ENCODE measurements around the gene BAHD1. TPM values are rescaled to one million over a fixed set of nuclear protein-coding genes. Genes with fewer than 3 reads are reported as not detected.

BAHD1 gene
- total and polyA plus RNA-seq, 2 experiments from 2014 or later = 11.2 to 40.1 TPM

DNA sequence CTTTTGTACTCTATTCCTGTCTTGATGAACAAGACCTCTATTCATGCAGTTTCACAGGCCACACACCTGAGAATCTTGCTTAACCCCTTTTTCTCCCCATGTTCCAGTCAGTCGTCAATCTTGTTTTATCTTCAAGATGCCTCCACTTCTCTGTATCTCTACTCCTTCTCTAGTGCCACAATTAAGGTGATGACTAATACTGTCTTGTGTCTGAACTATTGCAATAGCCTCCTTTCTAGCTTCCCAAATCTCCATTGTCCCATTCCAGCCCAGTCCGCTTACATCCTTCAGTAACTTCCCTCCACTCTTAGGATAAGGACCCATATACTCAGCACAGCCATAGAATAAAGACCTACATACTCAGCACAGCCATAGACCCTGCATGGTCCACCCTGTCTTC lies 54.8 kb downstream of the BAHD1 start:
- no peak for ATAC-seq
- Histone ChIP-seq H3K27me3 (ENCODE audit: insufficient read depth) (no peaks in the 10 kb centered on the region), H3K36me3 (ENCODE audit: insufficient read depth) (no peaks in the 10 kb centered on the region), H3K9me2 (ENCODE audit: insufficient read depth) (0 out of 2 replicates have a peak, but pooled peaks cover 2% of the 10 kb centered on the region), H3K27ac (ENCODE audit: low read depth) (no peak overlapping the region), H3K4me2 (no peak overlapping the region), H3F3A (replicated peaks; ENCODE audit: low read depth) (no peaks in the 10 kb centered on the region), H2AFZ (no peak overlapping the region), H3K4me1 (ENCODE audit: insufficient read depth) (no peaks in the 10 kb centered on the region), H3K79me2 (replicated peaks; ENCODE audit: insufficient read depth) (no peaks in the 10 kb centered on the region), H4K20me1 (replicated peaks; ENCODE audit: insufficient read depth) (no peaks in the 10 kb centered on the region), H3K4me3 (no peak overlapping the region)
- H3K4me1 Mint-ChIP-seq = no peaks in the 10 kb centered on the region
- no peaks in the 10 kb centered on the region for H3K9me3 Mint-ChIP-seq
- no peak for DNase-seq (ENCODE audit: low spot score)
- peaks cover 8% of the 10 kb centered on the region for H3K27me3 Mint-ChIP-seq (ENCODE audit: insufficient read depth, low read depth, poor library complexity)
- H3K27ac Mint-ChIP-seq = no peak overlapping the region
- no peaks in the 10 kb centered on the region for H3K36me3 Mint-ChIP-seq (ENCODE audit: low read depth)
- no peak overlapping the region for H3K4me3 Mint-ChIP-seq
- no peak for TF ChIP-seq ZNF331 (CRISPR knock-in tag; IDR thresholded peaks at IDR 0.05; ENCODE audit: low read depth)
- TF ChIP-seq POLR2AphosphoS5 (IDR thresholded peaks at IDR 0.05; ENCODE audit: low read depth) = no peak
- no peak for TF ChIP-seq EZH2 (IDR thresholded peaks at IDR 0.05; ENCODE audit: low read depth, unreplicated experiment)
- TF ChIP-seq, protein P1, sequence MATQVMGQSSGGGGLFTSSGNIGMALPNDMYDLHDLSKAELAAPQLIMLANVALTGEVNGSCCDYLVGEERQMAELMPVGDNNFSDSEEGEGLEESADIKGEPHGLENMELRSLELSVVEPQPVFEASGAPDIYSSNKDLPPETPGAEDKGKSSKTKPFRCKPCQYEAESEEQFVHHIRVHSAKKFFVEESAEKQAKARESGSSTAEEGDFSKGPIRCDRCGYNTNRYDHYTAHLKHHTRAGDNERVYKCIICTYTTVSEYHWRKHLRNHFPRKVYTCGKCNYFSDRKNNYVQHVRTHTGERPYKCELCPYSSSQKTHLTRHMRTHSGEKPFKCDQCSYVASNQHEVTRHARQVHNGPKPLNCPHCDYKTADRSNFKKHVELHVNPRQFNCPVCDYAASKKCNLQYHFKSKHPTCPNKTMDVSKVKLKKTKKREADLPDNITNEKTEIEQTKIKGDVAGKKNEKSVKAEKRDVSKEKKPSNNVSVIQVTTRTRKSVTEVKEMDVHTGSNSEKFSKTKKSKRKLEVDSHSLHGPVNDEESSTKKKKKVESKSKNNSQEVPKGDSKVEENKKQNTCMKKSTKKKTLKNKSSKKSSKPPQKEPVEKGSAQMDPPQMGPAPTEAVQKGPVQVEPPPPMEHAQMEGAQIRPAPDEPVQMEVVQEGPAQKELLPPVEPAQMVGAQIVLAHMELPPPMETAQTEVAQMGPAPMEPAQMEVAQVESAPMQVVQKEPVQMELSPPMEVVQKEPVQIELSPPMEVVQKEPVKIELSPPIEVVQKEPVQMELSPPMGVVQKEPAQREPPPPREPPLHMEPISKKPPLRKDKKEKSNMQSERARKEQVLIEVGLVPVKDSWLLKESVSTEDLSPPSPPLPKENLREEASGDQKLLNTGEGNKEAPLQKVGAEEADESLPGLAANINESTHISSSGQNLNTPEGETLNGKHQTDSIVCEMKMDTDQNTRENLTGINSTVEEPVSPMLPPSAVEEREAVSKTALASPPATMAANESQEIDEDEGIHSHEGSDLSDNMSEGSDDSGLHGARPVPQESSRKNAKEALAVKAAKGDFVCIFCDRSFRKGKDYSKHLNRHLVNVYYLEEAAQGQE (IDR thresholded peaks at IDR 0.05; ENCODE audit: unreplicated experiment) = no peak
- TF ChIP-seq STAT1 (IDR thresholded peaks at IDR 0.05; ENCODE audit: unreplicated experiment) = no peak
- TF ChIP-seq, protein P2, sequence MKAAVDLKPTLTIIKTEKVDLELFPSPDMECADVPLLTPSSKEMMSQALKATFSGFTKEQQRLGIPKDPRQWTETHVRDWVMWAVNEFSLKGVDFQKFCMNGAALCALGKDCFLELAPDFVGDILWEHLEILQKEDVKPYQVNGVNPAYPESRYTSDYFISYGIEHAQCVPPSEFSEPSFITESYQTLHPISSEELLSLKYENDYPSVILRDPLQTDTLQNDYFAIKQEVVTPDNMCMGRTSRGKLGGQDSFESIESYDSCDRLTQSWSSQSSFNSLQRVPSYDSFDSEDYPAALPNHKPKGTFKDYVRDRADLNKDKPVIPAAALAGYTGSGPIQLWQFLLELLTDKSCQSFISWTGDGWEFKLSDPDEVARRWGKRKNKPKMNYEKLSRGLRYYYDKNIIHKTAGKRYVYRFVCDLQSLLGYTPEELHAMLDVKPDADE (IDR thresholded peaks at IDR 0.05) = no peak
- TF ChIP-seq NANOG (IDR thresholded peaks at IDR 0.05; ENCODE audit: borderline replicate concordance) = no peak
- TF ChIP-seq ZNF114 (CRISPR knock-in tag; IDR thresholded peaks at IDR 0.05) = no peak
- no peak for TF ChIP-seq JUNB (IDR thresholded peaks at IDR 0.05; ENCODE audit: unreplicated experiment)
- TF ChIP-seq, protein P3, sequence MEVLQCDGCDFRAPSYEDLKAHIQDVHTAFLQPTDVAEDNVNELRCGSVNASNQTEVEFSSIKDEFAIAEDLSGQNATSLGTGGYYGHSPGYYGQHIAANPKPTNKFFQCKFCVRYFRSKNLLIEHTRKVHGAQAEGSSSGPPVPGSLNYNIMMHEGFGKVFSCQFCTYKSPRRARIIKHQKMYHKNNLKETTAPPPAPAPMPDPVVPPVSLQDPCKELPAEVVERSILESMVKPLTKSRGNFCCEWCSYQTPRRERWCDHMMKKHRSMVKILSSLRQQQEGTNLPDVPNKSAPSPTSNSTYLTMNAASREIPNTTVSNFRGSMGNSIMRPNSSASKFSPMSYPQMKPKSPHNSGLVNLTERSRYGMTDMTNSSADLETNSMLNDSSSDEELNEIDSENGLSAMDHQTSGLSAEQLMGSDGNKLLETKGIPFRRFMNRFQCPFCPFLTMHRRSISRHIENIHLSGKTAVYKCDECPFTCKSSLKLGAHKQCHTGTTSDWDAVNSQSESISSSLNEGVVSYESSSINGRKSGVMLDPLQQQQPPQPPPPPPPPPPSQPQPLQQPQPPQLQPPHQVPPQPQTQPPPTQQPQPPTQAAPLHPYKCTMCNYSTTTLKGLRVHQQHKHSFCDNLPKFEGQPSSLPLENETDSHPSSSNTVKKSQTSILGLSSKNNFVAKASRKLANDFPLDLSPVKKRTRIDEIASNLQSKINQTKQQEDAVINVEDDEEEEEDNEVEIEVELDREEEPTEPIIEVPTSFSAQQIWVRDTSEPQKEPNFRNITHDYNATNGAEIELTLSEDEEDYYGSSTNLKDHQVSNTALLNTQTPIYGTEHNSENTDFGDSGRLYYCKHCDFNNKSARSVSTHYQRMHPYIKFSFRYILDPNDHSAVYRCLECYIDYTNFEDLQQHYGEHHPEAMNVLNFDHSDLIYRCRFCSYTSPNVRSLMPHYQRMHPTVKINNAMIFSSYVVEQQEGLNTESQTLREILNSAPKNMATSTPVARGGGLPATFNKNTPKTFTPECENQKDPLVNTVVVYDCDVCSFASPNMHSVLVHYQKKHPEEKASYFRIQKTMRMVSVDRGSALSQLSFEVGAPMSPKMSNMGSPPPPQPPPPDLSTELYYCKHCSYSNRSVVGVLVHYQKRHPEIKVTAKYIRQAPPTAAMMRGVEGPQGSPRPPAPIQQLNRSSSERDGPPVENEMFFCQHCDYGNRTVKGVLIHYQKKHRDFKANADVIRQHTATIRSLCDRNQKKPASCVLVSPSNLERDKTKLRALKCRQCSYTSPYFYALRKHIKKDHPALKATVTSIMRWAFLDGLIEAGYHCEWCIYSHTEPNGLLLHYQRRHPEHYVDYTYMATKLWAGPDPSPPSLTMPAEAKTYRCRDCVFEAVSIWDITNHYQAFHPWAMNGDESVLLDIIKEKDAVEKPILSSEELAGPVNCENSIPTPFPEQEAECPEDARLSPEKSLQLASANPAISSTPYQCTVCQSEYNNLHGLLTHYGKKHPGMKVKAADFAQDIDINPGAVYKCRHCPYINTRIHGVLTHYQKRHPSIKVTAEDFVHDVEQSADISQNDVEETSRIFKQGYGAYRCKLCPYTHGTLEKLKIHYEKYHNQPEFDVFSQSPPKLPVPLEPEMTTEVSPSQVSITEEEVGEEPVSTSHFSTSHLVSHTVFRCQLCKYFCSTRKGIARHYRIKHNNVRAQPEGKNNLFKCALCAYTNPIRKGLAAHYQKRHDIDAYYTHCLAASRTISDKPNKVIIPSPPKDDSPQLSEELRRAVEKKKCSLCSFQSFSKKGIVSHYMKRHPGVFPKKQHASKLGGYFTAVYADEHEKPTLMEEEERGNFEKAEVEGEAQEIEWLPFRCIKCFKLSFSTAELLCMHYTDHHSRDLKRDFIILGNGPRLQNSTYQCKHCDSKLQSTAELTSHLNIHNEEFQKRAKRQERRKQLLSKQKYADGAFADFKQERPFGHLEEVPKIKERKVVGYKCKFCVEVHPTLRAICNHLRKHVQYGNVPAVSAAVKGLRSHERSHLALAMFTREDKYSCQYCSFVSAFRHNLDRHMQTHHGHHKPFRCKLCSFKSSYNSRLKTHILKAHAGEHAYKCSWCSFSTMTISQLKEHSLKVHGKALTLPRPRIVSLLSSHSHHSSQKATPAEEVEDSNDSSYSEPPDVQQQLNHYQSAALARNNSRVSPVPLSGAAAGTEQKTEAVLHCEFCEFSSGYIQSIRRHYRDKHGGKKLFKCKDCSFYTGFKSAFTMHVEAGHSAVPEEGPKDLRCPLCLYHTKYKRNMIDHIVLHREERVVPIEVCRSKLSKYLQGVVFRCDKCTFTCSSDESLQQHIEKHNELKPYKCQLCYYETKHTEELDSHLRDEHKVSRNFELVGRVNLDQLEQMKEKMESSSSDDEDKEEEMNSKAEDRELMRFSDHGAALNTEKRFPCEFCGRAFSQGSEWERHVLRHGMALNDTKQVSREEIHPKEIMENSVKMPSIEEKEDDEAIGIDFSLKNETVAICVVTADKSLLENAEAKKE (CRISPR knock-in tag; IDR thresholded peaks at IDR 0.05) = no peak
- no peak for TF ChIP-seq EZH2phosphoT487 (IDR thresholded peaks at IDR 0.05; ENCODE audit: unreplicated experiment)
- TF ChIP-seq, protein P4, sequence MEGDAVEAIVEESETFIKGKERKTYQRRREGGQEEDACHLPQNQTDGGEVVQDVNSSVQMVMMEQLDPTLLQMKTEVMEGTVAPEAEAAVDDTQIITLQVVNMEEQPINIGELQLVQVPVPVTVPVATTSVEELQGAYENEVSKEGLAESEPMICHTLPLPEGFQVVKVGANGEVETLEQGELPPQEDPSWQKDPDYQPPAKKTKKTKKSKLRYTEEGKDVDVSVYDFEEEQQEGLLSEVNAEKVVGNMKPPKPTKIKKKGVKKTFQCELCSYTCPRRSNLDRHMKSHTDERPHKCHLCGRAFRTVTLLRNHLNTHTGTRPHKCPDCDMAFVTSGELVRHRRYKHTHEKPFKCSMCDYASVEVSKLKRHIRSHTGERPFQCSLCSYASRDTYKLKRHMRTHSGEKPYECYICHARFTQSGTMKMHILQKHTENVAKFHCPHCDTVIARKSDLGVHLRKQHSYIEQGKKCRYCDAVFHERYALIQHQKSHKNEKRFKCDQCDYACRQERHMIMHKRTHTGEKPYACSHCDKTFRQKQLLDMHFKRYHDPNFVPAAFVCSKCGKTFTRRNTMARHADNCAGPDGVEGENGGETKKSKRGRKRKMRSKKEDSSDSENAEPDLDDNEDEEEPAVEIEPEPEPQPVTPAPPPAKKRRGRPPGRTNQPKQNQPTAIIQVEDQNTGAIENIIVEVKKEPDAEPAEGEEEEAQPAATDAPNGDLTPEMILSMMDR (conservative IDR thresholded peaks at IDR 0.05; ENCODE audit: low read depth in 2 of 2) = no peak

Data from GM23338 (cell line).